ENCODE measurements around the gene RASSF5. TPM values are rescaled to one million over a fixed set of nuclear protein-coding genes. Genes with fewer than 3 reads are reported as not detected.

The RASSF5 gene
- total and polyA plus RNA-seq, 10 of the 15 experiments (the other 5 are each of a cell fraction or from before 2014, with no cell fraction given) = 14.0 to 89.6 (median 68.9) TPM

DNA sequence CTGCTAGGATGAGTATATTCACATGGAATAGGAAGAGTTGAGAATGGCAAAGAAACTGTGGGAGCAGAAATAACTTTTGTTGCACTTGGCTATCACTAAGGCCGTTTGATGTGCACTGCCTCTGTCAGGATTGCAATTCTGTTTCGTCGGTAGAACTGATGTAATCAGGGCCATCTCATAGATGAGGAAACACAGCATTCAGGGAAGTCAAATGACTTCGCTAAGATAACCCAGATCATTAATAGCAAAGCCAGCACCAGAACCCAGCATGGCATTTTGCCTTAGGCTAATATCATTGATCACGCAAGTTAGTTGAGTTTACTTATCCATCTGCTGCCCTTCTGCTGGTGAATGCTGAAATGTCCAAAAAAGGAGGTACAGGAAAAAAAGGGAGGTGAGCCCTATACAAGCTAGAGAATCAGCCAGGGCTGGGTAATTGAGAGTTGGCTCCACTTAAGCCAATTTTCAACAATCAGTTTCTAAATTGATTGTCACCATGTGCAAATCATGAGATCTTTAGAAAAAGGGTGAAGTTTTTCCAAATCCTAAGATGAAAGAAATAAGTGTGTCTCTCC is 7.6 kb downstream of the RASSF5 start:
- no peaks in the 10 kb centered on the region for H3K79me2 ChIP-seq (ENCODE audit: control insufficient read depth, insufficient read depth, low read length)
- H4K20me1 ChIP-seq (ENCODE audit: control insufficient read depth, insufficient read depth) = no peaks in the 10 kb centered on the region
- no peaks in the 10 kb centered on the region for H3K9me3 ChIP-seq (replicated peaks; ENCODE audit: control insufficient read depth, insufficient read depth, low read length)
- no peak overlapping the region for H3K4me2 ChIP-seq (ENCODE audit: control insufficient read depth, insufficient read depth)
- H3K36me3 ChIP-seq (ENCODE audit: control insufficient read depth in 2 of 2, insufficient read depth in 2 of 2, low read length in 1 of 2) = no peaks in the 10 kb centered on the region; a peak in 1 of 4 replicates
- RAD21 ChIA-PET (ENCODE audit: unreplicated experiment) = interaction anchor here (1.3 kb wide), 1 partner anchor 9 kb away, joined by 3 read pairs; no protein-coding TSS in a partner anchor
- POLR2A ChIA-PET = interaction anchor here (1.5 to 1.9 kb wide), 2 partner anchors 9 to 45 kb away, joined by 3 to 14 read pairs; partner anchors contain the start of gene RASSF5
- ATAC-seq (no peak), DNase-seq (ENCODE audit: low read depth, low spot score) (no peak), FAIRE-seq (no peak)
- WGBS (ENCODE audit: insufficient coverage, insufficient replicate concordance, low lambda C conversion rate, missing lambda C conversion rate) = 91% methylated on average over 5 of the region's 5 CpGs
- in situ Hi-C loops (cut with MboI) = no loop called here
- peaks cover 7% of the 10 kb centered on the region; the same call in 1 of the 2 replicates for H3K4me1 ChIP-seq (ENCODE audit: control insufficient read depth, insufficient read depth, low read length)
- H3K27ac ChIP-seq (ENCODE audit: control insufficient read depth, insufficient read depth) = no peak overlapping the region
- SMC1A ChIA-PET (ENCODE audit: uncharacterized antibody, unreplicated experiment) = interaction anchor here (1.1 to 2.8 kb wide), 4 partner anchors 18 to 53 kb away, joined by 3 to 15 read pairs (median 6); no protein-coding TSS in a partner anchor
- BruUV-seq (replicated peaks) = no TSS peak
- H2AFZ ChIP-seq (ENCODE audit: control insufficient read depth, low read depth, low read length) = no peak overlapping the region
- CTCF ChIA-PET = interaction anchor here (0.7 to 4.3 kb wide), 4 partner anchors 9 to 148 kb away, joined by 3 to 23 read pairs (median 4); partner anchors contain the start of gene RASSF5
- no peak overlapping the region for H3K4me3 ChIP-seq
- H3K9ac ChIP-seq (ENCODE audit: control insufficient read depth, insufficient read depth, low read length) = no peak overlapping the region
- intact Hi-C loops (cut with micrococcal nuclease; ENCODE audit: unreplicated experiment) = no loop called here
- H3K27me3 ChIP-seq (replicated peaks in 1 of 2; ENCODE audit: control insufficient read depth in 2 of 2, insufficient read depth in 2 of 2, low read length in 1 of 2) = no peaks in the 10 kb centered on the region
- TF ChIP-seq SP1 (IDR thresholded peaks at IDR 0.05; ENCODE audit: low read depth, low read length) (no peak), CHD2 (IDR thresholded peaks at IDR 0.05; ENCODE audit: borderline replicate concordance, low read depth, low read length) (no peak), E2F8 (IDR thresholded peaks at IDR 0.05; ENCODE audit: low read depth, partially characterized antibody) (no peak), TBL1XR1 (IDR thresholded peaks at IDR 0.05; ENCODE audit: low read depth, low read length) (no peak), NFYB (IDR thresholded peaks at IDR 0.05; ENCODE audit: insufficient read depth, low read depth, low read length) (no peak), ZNF592 (IDR thresholded peaks at IDR 0.05) (no peak)
- TF ChIP-seq, protein P1, sequence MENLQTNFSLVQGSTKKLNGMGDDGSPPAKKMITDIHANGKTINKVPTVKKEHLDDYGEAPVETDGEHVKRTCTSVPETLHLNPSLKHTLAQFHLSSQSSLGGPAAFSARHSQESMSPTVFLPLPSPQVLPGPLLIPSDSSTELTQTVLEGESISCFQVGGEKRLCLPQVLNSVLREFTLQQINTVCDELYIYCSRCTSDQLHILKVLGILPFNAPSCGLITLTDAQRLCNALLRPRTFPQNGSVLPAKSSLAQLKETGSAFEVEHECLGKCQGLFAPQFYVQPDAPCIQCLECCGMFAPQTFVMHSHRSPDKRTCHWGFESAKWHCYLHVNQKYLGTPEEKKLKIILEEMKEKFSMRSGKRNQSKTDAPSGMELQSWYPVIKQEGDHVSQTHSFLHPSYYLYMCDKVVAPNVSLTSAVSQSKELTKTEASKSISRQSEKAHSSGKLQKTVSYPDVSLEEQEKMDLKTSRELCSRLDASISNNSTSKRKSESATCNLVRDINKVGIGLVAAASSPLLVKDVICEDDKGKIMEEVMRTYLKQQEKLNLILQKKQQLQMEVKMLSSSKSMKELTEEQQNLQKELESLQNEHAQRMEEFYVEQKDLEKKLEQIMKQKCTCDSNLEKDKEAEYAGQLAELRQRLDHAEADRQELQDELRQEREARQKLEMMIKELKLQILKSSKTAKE (IDR thresholded peaks at IDR 0.05; ENCODE audit: low read depth, poor library complexity, severe bottlenecking) = no peak
- TF ChIP-seq, protein P2, sequence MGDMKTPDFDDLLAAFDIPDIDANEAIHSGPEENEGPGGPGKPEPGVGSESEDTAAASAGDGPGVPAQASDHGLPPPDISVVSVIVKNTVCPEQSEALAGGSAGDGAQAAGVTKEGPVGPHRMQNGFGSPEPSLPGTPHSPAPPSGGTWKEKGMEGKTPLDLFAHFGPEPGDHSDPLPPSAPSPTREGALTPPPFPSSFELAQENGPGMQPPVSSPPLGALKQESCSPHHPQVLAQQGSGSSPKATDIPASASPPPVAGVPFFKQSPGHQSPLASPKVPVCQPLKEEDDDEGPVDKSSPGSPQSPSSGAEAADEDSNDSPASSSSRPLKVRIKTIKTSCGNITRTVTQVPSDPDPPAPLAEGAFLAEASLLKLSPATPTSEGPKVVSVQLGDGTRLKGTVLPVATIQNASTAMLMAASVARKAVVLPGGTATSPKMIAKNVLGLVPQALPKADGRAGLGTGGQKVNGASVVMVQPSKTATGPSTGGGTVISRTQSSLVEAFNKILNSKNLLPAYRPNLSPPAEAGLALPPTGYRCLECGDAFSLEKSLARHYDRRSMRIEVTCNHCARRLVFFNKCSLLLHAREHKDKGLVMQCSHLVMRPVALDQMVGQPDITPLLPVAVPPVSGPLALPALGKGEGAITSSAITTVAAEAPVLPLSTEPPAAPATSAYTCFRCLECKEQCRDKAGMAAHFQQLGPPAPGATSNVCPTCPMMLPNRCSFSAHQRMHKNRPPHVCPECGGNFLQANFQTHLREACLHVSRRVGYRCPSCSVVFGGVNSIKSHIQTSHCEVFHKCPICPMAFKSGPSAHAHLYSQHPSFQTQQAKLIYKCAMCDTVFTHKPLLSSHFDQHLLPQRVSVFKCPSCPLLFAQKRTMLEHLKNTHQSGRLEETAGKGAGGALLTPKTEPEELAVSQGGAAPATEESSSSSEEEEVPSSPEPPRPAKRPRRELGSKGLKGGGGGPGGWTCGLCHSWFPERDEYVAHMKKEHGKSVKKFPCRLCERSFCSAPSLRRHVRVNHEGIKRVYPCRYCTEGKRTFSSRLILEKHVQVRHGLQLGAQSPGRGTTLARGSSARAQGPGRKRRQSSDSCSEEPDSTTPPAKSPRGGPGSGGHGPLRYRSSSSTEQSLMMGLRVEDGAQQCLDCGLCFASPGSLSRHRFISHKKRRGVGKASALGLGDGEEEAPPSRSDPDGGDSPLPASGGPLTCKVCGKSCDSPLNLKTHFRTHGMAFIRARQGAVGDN (IDR thresholded peaks at IDR 0.05) = no peak
